Hematopoietic multipotent progenitor cell treated with erythropoietin and hydrocortisone succinate and interleukin-3 and kit ligand, for 15 days (in vitro differentiated cells): Measurements from ENCODE around the gene ZNF598.
A peak's percentile ranks its signal among the peaks of the same experiment; 100 is the strongest.
"Not testable (repeated sequence)": the region's sequence is repeated elsewhere in the genome, so short reads cannot be mapped to it uniquely, and the experiment has no call there.

Experiments
- DNase-seq: peaks from one replicate; pipeline ENCODE4 v3.0.0-alpha.2; 2015; ENCODE audit warnings: low spot score

ZNF598 gene

GRCh38 chr16:1975432-1976215 is 34.0 kb downstream of the ZNF598 start:
- no peak for DNase-seq

- no peak for DNase-seq
These were observed 35.2 kb downstream of the ZNF598 start for GRCh38 chr16:1974157-1975070.

- DNase-seq: no peak
These were observed 36.0 kb downstream of the ZNF598 start for GRCh38 chr16:1973461-1974156.

GRCh38 chr16:1972490-1972877 is 37.1 kb downstream of the ZNF598 start:
- peak; percentile 47 for DNase-seq

DNA sequence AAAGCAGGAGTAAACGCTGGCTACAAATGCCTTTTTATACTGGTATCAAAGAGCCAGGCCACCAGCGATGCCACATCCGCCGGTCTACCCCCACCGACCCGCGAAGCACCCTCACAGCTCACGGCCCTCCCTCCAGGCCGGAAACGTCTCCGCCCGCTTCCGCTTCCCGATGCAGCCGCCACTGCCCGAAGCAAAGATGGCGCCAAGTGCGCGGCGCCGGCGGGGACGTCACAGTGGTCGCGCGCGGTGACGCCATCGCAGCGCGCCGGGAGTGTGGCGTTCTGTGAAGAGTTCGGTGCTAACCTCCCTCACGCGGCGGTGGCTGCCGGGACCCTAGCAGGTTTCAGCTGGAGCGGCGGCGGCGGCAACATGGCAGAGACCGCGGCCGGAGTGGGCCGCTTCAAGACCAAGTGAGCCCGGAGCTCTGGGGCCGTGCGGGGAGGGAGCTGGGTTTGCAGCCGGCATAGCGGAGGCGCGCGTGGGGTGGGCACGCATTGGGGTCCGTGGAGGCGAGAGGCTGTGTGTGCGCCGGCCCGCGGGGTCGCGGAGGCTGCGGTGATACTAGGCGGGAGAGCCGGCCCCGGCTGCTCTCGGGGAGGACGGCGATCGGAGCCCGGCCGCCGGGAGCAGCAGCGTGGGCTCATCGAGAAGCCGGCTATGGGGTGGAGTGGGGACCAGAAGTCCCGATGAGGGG is 37.7 kb downstream of the ZNF598 start, which contains the start of gene TBL3:
Gene TBL3 (plus strand): TSS at position 258 of the 694 bp plus-strand sequence. CDS start 112 bp downstream, at position 370.
- peak; percentile 92 for DNase-seq

DNA sequence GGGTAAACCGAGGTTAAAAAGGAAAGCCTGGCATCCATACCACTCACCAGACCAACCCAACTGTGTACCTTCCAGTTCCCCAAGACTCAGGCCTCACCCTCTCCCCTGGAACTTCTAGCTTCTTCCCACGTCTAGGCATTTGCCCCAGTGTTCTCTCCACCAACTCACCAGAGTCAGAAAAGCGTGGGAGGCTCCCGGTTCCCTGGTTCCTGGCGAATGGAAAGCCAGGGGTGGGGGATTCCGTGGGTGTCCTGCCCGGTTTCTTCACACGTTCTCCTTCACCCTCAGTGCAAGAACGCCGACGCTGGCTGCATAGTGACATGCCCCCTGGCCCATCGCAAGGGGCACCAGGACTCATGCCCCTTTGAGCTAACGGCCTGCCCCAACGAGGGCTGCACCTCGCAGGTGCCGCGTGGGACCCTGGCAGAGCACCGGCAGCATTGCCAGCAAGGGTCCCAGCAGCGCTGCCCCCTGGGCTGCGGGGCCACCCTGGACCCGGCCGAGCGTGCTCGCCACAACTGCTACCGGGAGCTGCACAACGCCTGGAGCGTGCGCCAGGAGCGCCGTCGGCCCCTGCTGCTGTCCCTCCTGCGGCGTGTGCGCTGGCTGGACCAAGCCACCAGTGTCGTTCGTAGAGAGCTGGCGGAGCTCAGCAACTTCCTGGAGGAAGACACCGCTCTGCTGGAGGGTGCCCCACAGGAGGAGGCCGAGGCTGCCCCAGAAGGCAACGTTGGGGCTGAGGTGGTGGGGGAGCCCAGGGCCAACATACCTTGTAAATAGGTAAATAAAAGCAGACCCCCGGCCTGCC is 41.3 kb downstream of the ZNF598 start:
- DNase-seq: no peak

GRCh38 chr16:1966460-1966859 is 43.2 kb downstream of the ZNF598 start, which contains the start of gene RNF151:
Gene RNF151 (plus strand): TSS chr16:1966856. CDS start chr16:1966882, 26 bp downstream.
- no peak for DNase-seq

GRCh38 chr16:1965396-1966001 is 44.1 kb downstream of the ZNF598 start:
- DNase-seq: peak; percentile 16

DNA sequence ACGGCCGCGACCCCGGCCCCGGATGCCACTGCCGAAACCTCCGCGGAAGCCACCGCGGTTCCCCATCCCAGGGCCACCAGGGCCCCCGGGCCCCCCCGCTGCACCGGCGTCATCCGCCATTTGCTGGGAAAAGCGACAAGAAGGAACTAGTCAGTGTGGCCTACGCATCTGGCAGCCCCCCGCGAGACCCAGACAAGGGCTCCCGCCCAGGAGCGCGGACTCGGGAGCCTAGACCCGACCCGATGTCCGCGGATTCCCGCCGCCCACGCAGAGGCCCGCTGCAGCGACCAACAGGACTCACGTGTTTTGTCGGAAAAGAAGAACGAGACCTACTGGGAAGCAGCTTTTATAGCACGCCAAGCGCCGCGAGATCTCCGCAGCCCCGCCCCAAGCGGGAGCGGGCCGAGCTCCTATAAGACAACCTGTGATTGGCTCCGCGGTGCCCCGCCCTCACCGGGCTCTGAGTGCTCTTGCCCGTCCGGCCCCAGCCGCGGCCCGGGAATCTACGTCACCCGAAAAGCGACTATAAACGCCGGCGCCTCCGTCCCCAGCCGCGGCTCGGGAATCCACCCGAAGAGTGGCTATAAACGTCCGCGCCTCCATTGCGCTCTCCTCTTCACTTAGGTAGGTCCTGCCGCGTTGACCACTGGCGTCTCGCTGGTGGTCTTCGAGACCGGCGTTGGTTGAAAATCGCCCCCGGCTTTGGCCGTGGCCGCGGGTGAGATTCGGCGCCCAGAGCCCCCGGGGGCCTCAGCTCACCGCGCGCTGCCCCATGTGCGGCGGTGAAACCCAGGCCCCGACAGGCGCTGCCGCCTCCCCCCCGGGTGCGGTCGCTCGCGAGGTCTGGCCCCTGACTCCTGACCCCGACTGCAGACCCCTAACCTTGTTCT is 44.9 kb downstream of the ZNF598 start, which contains the start of gene RPS2:
Gene RPS2 (minus strand): TSS at position 321 of the 890 bp plus-strand sequence. CDS start 201 bp downstream, at position 120.
- peak; percentile 97 for DNase-seq

DNA sequence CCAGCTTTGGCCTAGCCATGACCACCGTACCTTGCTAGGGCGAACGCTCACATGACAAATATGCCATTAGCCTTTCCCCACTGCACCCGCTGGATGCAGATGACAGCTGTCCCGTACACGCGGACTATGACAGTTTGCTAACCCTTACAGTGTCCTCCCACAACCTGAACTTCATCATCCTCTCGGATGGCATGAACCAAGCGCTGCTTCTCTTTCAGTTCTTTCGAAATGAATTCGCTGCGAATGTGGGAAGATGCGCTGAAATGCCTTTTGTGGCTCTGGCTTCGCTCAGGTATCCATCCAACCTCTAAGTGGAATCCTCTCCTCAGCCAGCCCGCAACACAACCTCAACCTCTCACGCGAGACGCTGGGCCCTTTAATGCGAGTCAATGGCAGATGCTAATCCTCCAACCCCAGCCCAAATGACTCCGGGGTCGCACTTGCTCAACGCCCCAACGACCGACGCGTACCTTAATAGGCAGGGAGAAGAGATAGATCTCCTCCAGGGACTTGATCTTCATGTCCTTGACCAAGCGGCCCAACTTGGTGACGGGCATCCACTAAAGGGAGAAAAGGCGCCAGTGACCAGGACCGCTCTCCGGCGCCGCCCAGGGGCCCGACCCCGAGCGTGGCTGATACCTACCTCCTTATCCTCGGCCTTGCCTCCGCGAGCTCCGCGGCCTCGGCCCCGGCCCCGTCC is 45.7 kb downstream of the ZNF598 start:
- DNase-seq: peak; percentile 41

DNA sequence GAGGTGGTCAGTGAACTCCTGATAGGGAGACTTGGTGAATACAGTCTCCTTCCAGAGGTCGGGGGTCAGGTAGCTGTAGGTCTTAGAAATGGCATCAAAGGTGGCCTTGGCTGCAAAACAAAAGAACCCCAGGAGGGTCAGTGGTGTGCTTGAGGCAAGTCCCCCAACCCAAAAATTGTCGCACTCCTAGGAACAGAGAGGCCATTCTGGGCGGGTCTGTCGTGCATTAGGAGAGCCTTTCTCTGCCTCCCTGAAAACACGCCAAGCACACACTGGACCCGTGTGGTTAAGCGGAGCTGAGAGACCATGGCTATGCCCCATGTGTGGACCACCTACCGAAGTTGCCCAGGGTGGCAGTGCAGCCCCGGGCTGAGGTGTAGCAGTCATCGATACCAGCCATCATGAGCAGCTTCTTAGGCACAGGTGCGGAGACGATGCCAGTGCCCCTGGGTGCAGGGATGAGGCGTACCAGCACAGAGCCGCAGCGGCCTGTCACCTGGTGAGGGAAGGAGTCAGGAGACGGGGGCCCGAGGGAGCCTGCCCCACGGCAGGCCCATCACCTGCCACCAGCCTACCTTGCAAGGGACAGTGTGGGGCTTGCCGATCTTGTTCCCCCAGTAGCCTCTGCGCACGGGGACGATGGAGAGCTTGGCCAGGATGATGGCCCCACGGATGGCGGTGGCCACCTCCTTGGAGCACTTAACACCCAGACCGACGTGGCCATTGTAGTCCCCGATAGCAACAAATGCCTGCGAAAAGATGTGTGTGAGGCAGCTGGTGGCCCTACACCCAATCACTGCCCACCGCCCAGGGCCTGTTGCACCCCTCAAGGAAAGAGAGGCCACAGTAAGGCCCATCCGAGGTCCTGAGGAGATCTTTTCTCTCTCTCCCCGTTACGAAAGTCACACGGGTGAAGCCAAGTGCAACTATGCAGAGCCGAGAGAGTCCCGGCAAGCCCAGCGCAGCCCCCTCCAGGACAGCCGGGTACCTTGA is 47.2 kb downstream of the ZNF598 start:
- not testable (repeated sequence) for DNase-seq

- no peak for DNase-seq
These were observed 48.0 kb downstream of the ZNF598 start for GRCh38 chr16:1961651-1962067.

DNA sequence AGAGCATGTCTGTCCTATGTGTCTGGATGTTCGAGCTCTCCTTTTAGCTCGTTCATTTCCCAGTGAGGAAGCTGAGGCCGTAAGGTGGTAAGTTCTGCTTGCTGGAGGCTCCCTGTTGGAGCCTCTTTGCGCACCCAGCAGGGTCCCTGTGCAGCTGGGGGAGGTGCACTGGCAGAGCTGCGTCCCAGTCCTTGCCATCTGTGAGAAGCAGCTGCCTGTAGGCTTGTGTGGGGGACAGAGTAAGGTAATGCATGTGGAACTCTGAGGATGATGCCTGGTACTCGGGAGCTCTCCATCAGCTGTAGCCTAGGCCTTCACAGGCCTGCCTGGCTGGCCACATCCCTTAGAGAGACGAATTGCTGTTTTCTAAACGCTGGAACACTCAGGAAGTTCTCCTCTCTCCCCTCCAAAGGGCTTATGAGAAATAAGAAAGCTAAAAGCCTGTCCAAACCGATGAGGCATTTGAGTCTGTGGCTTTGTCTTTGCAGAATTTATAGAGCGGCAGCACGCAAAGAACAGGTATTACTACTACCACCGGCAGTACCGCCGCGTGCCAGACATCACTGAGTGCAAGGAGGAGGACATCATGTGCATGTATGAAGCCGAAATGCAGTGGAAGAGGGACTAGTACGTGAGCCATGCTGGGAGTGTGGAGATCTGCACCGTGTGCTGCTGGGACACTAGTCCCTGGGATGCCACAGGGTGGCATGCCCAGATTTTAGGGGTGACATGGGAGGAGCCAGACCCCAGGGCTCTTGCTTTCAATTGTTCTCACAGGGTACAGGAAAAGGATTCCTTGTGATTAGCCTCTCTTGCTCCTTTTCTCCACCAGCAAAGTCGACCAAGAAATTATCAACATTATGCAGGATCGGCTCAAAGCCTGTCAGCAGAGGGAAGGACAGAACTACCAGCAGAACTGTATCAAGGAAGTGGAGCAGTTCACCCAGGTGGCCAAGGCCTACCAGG is 48.7 kb downstream of the ZNF598 start:
- DNase-seq: no peak

GRCh38 chr16:1959269-1960039 is 50.2 kb downstream of the ZNF598 start, which contains the start of gene NDUFB10:
Gene NDUFB10 (plus strand): TSS chr16:1959538. CDS start chr16:1959625, 87 bp downstream.
- DNase-seq: peak; percentile 91

DNA sequence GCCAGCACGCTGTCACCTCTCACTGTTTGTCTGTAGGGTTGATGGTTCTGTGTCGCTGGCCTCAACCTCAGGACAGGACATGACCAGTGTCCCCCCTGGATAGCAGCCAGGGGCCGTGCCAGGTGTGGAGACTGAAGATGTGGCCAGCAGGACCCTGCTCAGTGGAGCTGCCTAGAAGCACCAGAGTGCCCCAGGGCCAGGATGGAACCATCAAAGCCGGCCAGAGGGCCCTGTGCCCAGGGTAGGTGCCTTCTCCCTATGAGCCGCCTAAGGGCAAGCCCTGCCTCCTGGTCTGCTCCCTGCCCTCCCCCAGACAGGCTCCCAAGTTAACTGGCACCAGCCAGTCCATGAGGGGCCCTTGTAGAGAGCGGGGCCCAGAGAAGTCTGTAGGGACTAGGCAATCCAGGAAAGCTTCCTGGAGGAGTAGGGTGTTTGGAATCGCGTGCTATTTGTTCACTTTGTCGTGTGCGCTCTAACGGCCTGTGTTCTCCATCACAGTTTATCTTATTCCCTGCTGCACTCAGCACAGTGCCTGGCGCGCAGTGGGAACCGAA is 50.8 kb downstream of the ZNF598 start:
- DNase-seq: no peak
